ENCODE data around the gene STRN3. TPM values are rescaled to one million over a fixed set of nuclear protein-coding genes. Genes with fewer than 3 reads are reported as not detected.
"Not testable (repeated sequence)": the region's sequence is repeated elsewhere in the genome, so short reads cannot be mapped to it uniquely, and the experiment has no call there.

STRN3 gene
- total and polyA plus RNA-seq, 8 donors, result 7.3 to 21.5 (median 11.6) TPM

DNA sequence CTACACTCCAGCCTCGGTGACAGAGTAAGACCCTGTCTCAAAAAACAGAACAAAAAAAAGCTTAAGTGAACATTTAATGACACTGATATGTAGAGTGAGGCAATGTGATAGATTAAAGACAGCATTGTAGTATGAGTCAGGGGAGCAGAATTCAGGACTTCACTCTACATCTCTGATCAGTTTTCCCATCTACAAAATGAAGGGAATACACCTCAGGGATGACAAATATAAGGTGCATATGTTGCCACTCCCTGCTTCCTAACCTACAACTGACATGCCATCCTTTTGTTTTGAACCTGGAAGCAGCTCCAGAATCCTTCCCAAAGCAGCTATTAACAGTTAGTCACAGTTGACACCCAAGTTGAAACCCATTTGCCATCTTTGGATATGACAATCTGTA is 30.9 kb upstream of the STRN3 start:
- no peaks in the 10 kb centered on the region for H3K27me3 ChIP-seq
- no peak overlapping the region for H3K4me3 ChIP-seq
- peaks cover 0 to 22% (median 10%) of the 10 kb centered on the region in 3 donors for H3K4me1 ChIP-seq
- DNase-seq (no peak), ATAC-seq (no peak), FAIRE-seq (no peak)
- H3K9me3 ChIP-seq, result no peaks in the 10 kb centered on the region
- intact Hi-C loops (cut with DNase I), result no loop called here
- 82 to 95% methylated on average over 1 of the region's 1 CpG for WGBS, 2 donors
- TF ChIP-seq, protein P1, sequence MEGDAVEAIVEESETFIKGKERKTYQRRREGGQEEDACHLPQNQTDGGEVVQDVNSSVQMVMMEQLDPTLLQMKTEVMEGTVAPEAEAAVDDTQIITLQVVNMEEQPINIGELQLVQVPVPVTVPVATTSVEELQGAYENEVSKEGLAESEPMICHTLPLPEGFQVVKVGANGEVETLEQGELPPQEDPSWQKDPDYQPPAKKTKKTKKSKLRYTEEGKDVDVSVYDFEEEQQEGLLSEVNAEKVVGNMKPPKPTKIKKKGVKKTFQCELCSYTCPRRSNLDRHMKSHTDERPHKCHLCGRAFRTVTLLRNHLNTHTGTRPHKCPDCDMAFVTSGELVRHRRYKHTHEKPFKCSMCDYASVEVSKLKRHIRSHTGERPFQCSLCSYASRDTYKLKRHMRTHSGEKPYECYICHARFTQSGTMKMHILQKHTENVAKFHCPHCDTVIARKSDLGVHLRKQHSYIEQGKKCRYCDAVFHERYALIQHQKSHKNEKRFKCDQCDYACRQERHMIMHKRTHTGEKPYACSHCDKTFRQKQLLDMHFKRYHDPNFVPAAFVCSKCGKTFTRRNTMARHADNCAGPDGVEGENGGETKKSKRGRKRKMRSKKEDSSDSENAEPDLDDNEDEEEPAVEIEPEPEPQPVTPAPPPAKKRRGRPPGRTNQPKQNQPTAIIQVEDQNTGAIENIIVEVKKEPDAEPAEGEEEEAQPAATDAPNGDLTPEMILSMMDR (IDR thresholded peaks at IDR 0.05), result no peak
- peak overlapping the region in 2 of 4 donors; percentile 12 to 15 for H3K27ac ChIP-seq
- no peaks in the 10 kb centered on the region for H3K36me3 ChIP-seq

DNA sequence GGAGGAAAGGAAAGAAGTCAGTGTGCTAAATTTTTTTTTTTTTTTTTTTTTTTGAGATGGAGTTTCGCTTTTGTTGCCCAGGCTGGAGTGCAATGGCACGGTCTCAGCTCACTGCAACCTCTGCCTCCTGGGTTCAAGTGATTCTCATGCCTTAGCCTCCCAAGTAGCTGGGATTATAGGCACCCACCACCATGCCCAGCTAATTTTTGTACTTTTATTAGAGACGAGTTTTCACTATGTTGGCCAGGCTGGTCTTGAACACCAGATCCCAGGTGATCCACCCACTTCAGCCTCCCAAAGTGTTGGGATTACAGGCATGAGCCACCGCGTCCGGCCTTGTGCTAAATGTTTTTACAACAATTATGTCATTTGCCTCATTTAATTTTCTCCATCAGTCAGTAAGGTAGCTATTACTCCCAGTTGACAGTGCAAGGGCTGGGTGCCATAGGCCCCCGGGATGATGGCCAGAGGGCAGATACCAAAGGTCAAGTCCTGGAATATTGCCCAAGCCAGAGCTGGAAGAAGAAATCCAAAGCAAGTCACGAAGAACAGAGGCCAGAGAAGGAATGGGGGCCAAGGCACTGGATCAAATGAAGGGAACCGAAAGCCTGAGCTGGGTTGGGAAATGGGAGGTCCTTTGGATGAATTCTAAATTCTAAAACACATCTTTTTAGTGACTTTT is 26.9 kb upstream of the STRN3 start:
- H3K27ac ChIP-seq, result peak overlapping the region in 1 of 4 donors; percentile 17
- H3K4me3 ChIP-seq; H3K9me3 ChIP-seq; intact Hi-C loops (cut with DNase I); H3K36me3 ChIP-seq; H3K4me1 ChIP-seq; H3K27me3 ChIP-seq; FAIRE-seq: not testable (repeated sequence)
- DNase-seq, result peak in 5 of 6 donors; percentile 39 to 55 (median 50)
- WGBS, 2 donors, result 52 to 62% methylated on average over 8 to 9 of the region's 9 CpGs
- ATAC-seq, result peak in 3 of 4 donors; percentile 63 to 79 (median 68)

DNA sequence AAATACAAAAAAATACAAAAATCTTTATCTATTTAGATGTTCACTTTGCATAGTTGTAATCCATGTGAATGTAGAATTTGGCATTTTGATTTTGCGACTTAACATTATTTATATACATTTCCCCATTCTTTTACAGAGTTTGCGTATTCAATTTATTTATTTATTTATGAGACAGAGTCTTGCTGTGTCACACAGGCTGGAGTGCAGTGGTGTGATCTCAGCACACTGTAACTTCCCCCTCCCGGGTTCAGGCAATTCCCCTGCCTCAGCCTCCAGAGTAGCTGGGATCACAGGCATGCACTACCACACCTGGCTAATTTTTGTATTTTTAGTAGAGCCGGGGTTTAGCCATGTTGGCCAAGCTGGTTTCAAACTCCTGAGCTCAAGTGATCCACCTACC is 25.3 kb upstream of the STRN3 start:
- intact Hi-C loops (cut with DNase I), result no loop called here
- H3K27me3 ChIP-seq, result no peaks in the 10 kb centered on the region
- H3K27ac ChIP-seq, result no peak overlapping the region
- H3K9me3 ChIP-seq, result no peaks in the 10 kb centered on the region
- TF ChIP-seq, protein P1 (IDR thresholded peaks at IDR 0.05), result no peak
- peaks cover 0 to 8% (median 0%) of the 10 kb centered on the region in 3 donors for H3K4me1 ChIP-seq
- H3K4me3 ChIP-seq, result no peak overlapping the region
- DNase-seq, result no peak
- H3K36me3 ChIP-seq, result no peaks in the 10 kb centered on the region
- no peak for ATAC-seq
- 73 to 83% methylated on average over 4 of the region's 4 CpGs for WGBS, 2 donors
- no peak for FAIRE-seq

DNA sequence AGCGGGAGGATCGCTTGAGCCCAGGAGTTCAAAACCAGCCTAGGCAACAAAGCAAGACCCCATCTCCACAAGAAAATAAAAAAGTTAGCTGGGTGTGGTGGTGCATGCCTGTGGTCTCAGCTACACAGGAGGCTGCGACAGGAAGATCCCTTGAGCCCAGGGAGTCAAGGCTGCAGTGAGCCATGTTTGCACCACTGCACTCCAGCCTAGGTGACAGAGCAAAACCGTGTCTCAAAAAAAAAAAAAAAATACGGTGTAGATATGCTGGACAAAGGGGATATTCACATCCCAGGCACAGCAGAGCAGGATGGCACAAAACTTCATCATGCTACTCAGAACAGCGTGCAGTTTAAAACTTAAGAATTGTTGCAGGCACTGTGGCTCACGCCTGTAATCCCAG is 24.8 kb upstream of the STRN3 start:
- intact Hi-C loops (cut with DNase I), result no loop called here
- no peak for ATAC-seq
- TF ChIP-seq, protein P1 (IDR thresholded peaks at IDR 0.05), result no peak
- H3K4me3 ChIP-seq, result no peak overlapping the region
- no peaks in the 10 kb centered on the region for H3K36me3 ChIP-seq
- DNase-seq, result no peak
- no peaks in the 10 kb centered on the region for H3K9me3 ChIP-seq
- no peak for FAIRE-seq
- WGBS, 2 donors, result 81 to 84% methylated on average over 7 of the region's 7 CpGs
- H3K27ac ChIP-seq, result no peak overlapping the region
- no peaks in the 10 kb centered on the region for H3K27me3 ChIP-seq
- peaks cover 0 to 8% (median 0%) of the 10 kb centered on the region in 3 donors for H3K4me1 ChIP-seq

DNA sequence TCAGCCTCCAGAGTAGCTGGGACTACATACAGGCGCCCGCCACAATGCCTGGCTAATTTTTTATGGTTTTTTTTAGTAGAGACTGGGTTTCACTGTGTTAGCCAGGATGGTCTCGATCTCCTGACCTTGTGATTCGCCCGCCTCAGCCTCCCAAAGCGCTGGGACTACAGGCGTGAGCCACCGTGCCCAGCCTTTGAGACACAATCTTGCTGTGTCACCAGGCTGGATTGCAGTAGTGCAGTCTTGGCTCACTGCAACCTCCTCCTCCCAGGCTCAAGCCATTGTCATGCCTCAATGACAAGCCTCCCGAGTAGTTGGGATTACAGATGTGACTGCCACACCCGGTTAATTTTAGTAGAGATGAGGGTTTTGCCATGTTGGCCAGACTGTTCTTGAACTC is 21.3 kb upstream of the STRN3 start:
- H3K4me3 ChIP-seq, result no peak overlapping the region
- H3K27me3 ChIP-seq, result no peaks in the 10 kb centered on the region
- no peaks in the 10 kb centered on the region for H3K9me3 ChIP-seq
- intact Hi-C loops (cut with DNase I), result no loop called here
- TF ChIP-seq, protein P1 (IDR thresholded peaks at IDR 0.05), result no peak
- FAIRE-seq (no peak), DNase-seq (no peak), ATAC-seq (no peak)
- 92 to 94% methylated on average over 10 of the region's 10 CpGs for WGBS, 2 donors
- H3K27ac ChIP-seq, result no peak overlapping the region
- no peaks in the 10 kb centered on the region for H3K36me3 ChIP-seq
- peaks cover 0 to 9% (median 0%) of the 10 kb centered on the region in 3 donors for H3K4me1 ChIP-seq

Data from pancreas (tissue), 10 donors.